ENCODE results near the gene IFI27L1.

The IFI27L1 gene

DNA sequence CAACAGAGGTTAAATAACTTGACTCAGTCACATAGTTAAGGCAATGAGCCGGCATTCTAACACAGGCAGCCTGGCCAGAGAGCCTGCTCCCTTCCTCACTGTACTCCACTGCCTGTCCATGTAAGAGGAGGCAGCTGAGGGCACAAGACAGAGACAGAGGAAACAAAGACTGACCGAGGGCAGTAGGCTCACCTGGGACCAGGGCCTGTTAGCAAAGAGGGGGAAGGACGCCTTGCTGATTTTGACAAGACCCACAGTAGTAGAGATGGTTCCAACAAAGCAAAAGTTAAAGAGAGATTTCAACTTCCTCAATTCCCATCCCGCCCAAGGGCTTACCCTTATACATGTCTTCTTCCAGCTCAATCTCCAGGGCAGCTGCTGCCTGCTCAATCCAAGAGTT, 28.4 kb upstream of the IFI27L1 start:
- H3K4me3 ChIP-seq (ENCODE audit: low read length), result no peak overlapping the region
- DNase-seq (ENCODE audit: low read depth), result no peak
- TF ChIP-seq, protein P1, sequence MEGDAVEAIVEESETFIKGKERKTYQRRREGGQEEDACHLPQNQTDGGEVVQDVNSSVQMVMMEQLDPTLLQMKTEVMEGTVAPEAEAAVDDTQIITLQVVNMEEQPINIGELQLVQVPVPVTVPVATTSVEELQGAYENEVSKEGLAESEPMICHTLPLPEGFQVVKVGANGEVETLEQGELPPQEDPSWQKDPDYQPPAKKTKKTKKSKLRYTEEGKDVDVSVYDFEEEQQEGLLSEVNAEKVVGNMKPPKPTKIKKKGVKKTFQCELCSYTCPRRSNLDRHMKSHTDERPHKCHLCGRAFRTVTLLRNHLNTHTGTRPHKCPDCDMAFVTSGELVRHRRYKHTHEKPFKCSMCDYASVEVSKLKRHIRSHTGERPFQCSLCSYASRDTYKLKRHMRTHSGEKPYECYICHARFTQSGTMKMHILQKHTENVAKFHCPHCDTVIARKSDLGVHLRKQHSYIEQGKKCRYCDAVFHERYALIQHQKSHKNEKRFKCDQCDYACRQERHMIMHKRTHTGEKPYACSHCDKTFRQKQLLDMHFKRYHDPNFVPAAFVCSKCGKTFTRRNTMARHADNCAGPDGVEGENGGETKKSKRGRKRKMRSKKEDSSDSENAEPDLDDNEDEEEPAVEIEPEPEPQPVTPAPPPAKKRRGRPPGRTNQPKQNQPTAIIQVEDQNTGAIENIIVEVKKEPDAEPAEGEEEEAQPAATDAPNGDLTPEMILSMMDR (conservative IDR thresholded peaks at IDR 0.05; ENCODE audit: low read length), result no peak

DNA sequence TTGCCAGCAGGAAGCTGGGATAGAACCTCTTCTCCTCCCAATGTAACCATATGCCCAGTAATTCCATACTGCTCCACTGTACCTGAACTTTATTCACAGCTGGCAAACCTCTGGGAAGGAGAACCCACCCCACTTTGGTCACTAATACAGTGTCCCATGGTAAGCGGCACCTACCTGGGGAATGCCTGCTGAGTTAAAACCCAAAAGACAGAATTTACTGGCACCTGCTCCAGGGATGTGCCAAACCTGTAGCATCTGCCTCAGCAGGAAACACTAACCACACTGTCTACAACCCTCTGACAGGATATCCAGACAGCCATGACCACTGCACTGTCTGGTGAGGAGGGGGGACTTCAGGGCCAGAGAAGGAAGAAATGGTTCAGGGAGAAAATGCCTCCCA, 26.7 kb upstream of the IFI27L1 start:
- no peak overlapping the region for H3K4me3 ChIP-seq (ENCODE audit: low read length)
- TF ChIP-seq, protein P1 (conservative IDR thresholded peaks at IDR 0.05; ENCODE audit: low read length), result no peak
- DNase-seq (ENCODE audit: low read depth), result no peak

DNA sequence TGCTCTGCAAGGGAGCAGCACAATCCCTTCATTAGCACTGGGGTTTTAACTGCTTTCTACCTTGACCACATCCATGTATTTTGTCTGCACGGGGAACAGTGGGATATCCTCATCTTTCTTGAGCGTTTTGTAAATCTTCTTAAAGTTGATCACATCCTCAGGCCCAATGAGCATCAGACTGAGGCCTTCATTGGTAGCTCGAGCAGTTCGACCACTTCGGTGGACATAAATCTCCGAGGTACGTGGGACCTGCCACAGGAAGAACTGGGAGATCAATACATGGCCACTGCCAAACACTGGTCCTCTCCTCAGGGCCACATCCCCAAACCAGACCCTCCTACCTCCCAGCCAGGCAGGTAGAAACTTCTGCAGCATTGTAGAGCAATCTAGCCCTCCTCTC, 26.2 kb upstream of the IFI27L1 start:
- no peak for DNase-seq (ENCODE audit: low read depth)
- no peak overlapping the region for H3K4me3 ChIP-seq (ENCODE audit: low read length)
- TF ChIP-seq, protein P1 (conservative IDR thresholded peaks at IDR 0.05; ENCODE audit: low read length), result no peak

DNA sequence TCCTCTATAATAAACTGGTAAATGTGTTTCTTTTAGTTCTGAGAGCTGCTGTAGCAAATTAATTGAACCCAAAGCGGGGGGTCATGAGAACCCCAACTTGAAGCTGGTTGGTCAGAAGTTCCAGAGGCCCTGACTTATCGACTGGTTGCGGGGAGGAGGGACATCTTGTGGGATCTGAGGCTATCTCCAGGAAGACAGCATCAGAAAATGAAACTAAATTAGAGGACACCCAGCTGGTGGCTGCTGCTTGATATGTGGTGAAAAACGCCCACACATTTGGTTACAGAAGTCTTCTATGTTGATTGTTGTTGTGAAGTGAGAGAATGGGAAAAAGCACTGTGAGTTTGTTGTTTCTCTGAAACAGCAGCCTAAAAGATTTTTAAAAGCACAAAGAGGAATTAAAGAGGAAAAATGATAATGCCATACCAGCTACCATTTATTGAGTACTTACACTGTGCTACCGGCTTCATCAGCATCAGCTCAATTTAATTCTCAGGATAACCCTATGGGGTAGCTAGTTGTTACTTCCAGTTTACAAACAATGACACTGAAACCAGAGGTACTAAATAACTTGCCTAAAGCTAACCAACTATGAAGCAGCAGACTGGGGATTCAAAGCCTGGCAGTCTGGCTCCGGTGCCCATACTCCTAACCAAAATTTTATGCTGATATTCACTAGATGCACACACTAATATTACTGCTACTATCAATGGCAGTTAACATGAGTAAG, 24.4 kb upstream of the IFI27L1 start:
- no peak for DNase-seq (ENCODE audit: low read depth)
- TF ChIP-seq, protein P1 (conservative IDR thresholded peaks at IDR 0.05; ENCODE audit: low read length), result no peak
- H3K4me3 ChIP-seq (ENCODE audit: low read length), result no peak overlapping the region

DNA sequence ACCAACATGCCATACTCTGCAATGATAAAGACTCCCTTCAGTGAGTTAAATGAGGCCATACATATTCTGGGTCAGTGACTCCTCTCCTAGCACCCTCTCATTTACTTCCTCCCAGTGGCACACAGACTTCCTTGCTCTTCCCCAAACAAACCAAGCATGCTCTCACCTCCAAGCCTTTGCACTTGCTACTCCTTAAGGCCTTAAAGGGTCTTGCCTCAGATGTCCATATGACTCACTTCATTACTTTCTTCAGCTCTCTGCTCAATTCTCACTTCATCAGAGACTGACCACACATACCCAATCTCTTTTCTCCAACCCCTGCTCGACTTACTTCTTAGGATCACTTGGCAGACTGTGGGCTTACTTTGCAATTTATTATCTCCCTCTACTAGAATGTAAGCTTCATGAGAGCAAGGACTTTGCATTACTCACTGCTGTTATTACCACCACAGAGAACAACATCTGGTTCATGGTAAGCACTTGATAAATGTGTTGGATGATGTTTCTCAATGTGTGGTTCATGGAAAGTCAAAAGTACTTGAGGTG, 22.9 kb upstream of the IFI27L1 start:
- DNase-seq (ENCODE audit: low read depth), result peak; percentile 15
- TF ChIP-seq, protein P1 (conservative IDR thresholded peaks at IDR 0.05; ENCODE audit: low read length), result no peak

DNA sequence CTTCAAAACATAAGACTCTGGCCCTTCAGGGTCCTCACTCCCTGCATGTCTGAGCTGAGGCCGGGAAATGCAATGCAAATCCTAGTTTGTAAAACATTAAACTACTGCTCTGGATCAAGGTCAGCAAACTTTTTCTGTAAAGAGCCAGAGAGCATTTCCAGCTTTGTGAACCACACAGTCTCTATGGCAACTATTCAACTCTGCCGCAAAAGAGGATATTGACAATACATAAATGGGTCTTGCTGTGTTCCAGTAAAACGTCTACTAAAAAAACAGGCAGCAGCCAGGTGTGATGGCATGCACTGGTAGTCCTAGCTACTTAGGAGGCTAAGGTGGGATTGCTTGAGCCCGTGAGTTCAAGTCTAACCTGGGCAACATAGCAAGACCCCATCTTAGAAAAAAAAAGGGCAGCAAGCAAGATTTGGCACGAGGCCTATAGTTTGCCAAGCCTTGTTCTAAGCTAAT, 22.4 kb upstream of the IFI27L1 start:
- no peak overlapping the region for H3K4me3 ChIP-seq (ENCODE audit: low read length)
- TF ChIP-seq, protein P1 (conservative IDR thresholded peaks at IDR 0.05; ENCODE audit: low read length), result no peak
- no peak for DNase-seq (ENCODE audit: low read depth)

More for the DNA sequence above, 22.9 kb upstream of the IFI27L1 start:
- H3K4me3 ChIP-seq (ENCODE audit: low read length), result no peak overlapping the region

DNA sequence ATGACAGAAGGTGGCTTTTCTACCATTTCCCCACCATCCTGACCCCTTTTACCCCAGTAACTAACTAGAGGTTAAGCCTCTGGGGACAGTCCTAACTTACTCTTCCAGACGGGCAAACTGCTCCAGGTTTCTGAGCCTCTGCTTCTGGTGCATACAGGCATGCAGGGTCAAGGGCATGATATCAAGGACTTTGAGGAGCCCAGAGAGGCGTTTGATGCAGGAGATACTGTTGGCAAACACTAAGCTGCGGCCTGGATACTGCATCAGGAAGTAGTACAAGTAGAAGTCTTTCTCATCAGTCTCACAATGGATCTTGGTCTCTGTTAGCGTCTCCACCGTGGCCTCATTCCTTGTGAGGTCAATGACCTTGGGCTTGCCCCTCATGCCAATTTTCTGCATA, 21.1 kb upstream of the IFI27L1 start:
- no peak for DNase-seq (ENCODE audit: low read depth)
- H3K4me3 ChIP-seq (ENCODE audit: low read length), result no peak overlapping the region
- TF ChIP-seq, protein P1 (conservative IDR thresholded peaks at IDR 0.05; ENCODE audit: low read length), result no peak
